ENCODE results near the gene MYH11.

DNA sequence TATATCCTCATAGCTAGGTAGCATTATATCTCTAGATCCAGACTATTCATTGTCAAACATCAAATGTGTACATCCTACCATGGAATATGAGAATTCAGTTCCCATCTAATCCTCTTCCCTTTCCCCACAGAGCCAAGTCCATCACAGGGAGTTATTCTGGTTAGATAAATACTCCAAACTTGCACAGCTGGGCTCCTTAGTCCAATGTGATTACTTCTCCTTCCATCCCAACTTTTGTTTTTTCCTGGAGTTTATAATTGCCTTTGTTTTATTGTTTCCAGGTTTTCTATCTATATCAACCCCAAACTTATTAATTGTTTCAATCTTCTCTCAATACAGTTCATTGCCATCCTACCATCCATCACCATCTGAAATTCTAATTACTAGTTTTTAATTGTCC, 59.9 kb downstream of the MYH11 start:
- no peak for TF ChIP-seq POLR2AphosphoS5 (IDR thresholded peaks at IDR 0.05; ENCODE audit: borderline replicate concordance, low read depth, low read length)
- TF ChIP-seq EZH2 (IDR thresholded peaks at IDR 0.05) = no peak
- no peak for TF ChIP-seq FOXP2 (optimal IDR thresholded peaks at IDR 0.05; ENCODE audit: control extremely low read depth, extremely low read length, insufficient read depth)
